Astrocyte of the spinal cord (primary cell): ENCODE results near the gene GSTM4.

Experiments
- DNase-seq: peaks from one replicate; pipeline ENCODE4 v3.0.0; 2011; ENCODE audit warnings: low read depth, low spot score
- H3K4me3 ChIP-seq: 2 replicates; pipeline ENCODE4 v1.5.1; 2011; ENCODE audit warnings: low read depth, mild to moderate bottlenecking, low read length, moderate library complexity
- CTCF ChIP-seq: IDR thresholded peaks from 2 replicates; pipeline ENCODE4 v1.5.1; 2012; ENCODE audit warnings: low read depth, mild to moderate bottlenecking, low read length, inconsistent platforms
- in situ Hi-C: cut with HindIII; loops from 2 replicates; pipeline ENCODE4 v1.10.0; 2017; ENCODE audit warnings: low sequenced_read_pairs

The GSTM4 gene

GRCh38 chr1:109621379-109622136 lies 34.3 kb upstream of the GSTM4 start:
- in situ Hi-C loops: no loop called here
- no peak for DNase-seq
- no peak for TF ChIP-seq CTCF
- H3K4me3 ChIP-seq: peak overlapping the region; percentile 83

- no peak overlapping the region for H3K4me3 ChIP-seq
- DNase-seq: no peak
- in situ Hi-C loops: no loop called here
- TF ChIP-seq CTCF: no peak
Observed at GRCh38 chr1:109622137-109622892, 33.6 kb upstream of the GSTM4 start.

GRCh38 chr1:109622895-109623294 lies 33.0 kb upstream of the GSTM4 start:
- no peak for TF ChIP-seq CTCF
- no peak overlapping the region for H3K4me3 ChIP-seq
- no peak for DNase-seq
- in situ Hi-C loops: no loop called here

GRCh38 chr1:109623601-109624161 lies 32.2 kb upstream of the GSTM4 start:
- in situ Hi-C loops: no loop called here
- no peak overlapping the region for H3K4me3 ChIP-seq
- DNase-seq: no peak
- no peak for TF ChIP-seq CTCF

- no peak overlapping the region for H3K4me3 ChIP-seq
- in situ Hi-C loops: no loop called here
- no peak for TF ChIP-seq CTCF
- DNase-seq: no peak
Observed at GRCh38 chr1:109624201-109625010, 31.5 kb upstream of the GSTM4 start.

GRCh38 chr1:109625176-109625575 lies 30.7 kb upstream of the GSTM4 start:
- H3K4me3 ChIP-seq: no peak overlapping the region
- DNase-seq: no peak
- TF ChIP-seq CTCF: no peak
- in situ Hi-C loops: no loop called here
